AG04450 (cell line): ENCODE measurements around the gene PHF11. TPM values are rescaled to one million over a fixed set of nuclear protein-coding genes. Genes with fewer than 3 reads are reported as not detected.
"Not testable (repeated sequence)": the region's sequence is repeated elsewhere in the genome, so short reads cannot be mapped to it uniquely, and the experiment has no call there.

Experiments
- CTCF ChIA-PET: fragments of 300-600, 350-600 bp; formaldehyde crosslinking; extraction: SDS; loops from one replicate; lab custom pipeline; 2022; ENCODE audit warnings: antibody characterized with exemption, inconsistent platforms; lab: Charles Lee
- POLR2A ChIA-PET: fragments of 350-600 bp; formaldehyde crosslinking; extraction: SDS; loops from one replicate; lab custom pipeline; 2021; ENCODE audit warnings: antibody characterized with exemption, inconsistent platforms; lab: Yijun Ruan, JAX
- DNase-seq: peaks from one replicate; pipeline ENCODE4 v3.0.0-alpha.2; 2011; ENCODE audit warnings: low read depth, low spot score
- H3K27ac ChIP-seq: one replicate; pipeline ENCODE4 v1.5.1; 2012; ENCODE audit warnings: low read depth, low read length, control low read depth
- H3K27me3 ChIP-seq: one replicate; pipeline ENCODE4 v1.6.0; 2012; ENCODE audit warnings: low read length; ENCODE audit not compliant: control insufficient read depth, insufficient read depth
- H3K4me3 ChIP-seq: 2 replicates; pipeline ENCODE4 v1.5.1; 2011; ENCODE audit warnings: mild to moderate bottlenecking, low read depth, low read length, control low read depth
- H3K9me3 ChIP-seq: 2 replicates; pipeline ENCODE4 v1.5.1; 2012; ENCODE audit warnings: low read length; ENCODE audit not compliant: control insufficient read depth, insufficient read depth
- CTCF ChIP-seq: IDR thresholded peaks from 2 replicates; pipeline ENCODE4 v1.5.1; 2011; ENCODE audit warnings: low read depth, low read length, control low read depth, inconsistent platforms
- polyA plus RNA-seq: library from polyadenylated mRNA; depleted of rRNA; stranded (reverse); fragments of >200 nt; gene quantifications from 2 replicates; pipeline ENCODE4 v1.2.3, GENCODE V29; 2011

Gene PHF11
- polyA plus RNA-seq, 1 experiment, result 26.2 TPM

DNA sequence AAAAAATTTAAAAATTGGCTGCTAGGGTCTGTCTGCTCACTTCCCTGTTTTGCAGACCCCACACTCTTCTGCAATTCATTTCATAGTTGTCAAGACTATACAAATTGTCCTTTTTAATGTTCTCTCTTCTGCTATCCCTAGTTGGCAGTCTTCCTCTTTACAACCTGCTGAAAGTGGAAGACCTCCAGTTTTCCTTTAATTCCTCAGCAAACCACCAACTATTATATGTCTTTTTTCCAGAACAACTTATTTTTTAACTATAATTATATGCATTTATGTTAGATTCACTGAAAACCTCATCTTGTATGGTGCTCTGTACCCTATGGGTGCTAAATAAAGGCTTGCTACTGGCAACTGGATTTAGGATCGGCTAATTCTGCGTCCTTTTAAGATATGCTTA, 1.1 kb upstream of the PHF11 start:
- TF ChIP-seq CTCF, result no peak
- Histone ChIP-seq H3K27ac (no peak overlapping the region), H3K4me3 (no peak overlapping the region), H3K27me3 (no peaks in the 10 kb centered on the region), H3K9me3 (no peaks in the 10 kb centered on the region; the same call in 1 of the 2 replicates)
- ChIA-PET CTCF (no interaction called here), POLR2A (interaction anchor here (3.0 kb wide), 1 partner anchor 50 kb away, joined by 22 read pairs; the partner anchor contains the start of genes CAB39L and SETDB2)
- DNase-seq, result no peak

- DNase-seq, H3K27ac ChIP-seq, H3K9me3 ChIP-seq, H3K4me3 ChIP-seq, H3K27me3 ChIP-seq, CTCF ChIA-PET: not testable (repeated sequence)
- POLR2A ChIA-PET, result interaction anchor here (0.7 kb wide), 1 partner anchor 730 kb away, joined by 4 read pairs; no protein-coding TSS in a partner anchor
Measured at GRCh38 chr13:49496837-49497236, 1.1 kb downstream of the PHF11 start.

GRCh38 chr13:49497272-49497671, 1.5 kb downstream of the PHF11 start:
- Histone ChIP-seq H3K9me3 (no peaks in the 10 kb centered on the region; the same call in 1 of the 2 replicates), H3K4me3 (no peak overlapping the region), H3K27me3 (no peaks in the 10 kb centered on the region), H3K27ac (no peak overlapping the region)
- POLR2A ChIA-PET, result no interaction called here
- TF ChIP-seq CTCF, result no peak
- DNase-seq, result no peak
- CTCF ChIA-PET, result no interaction called here

- CTCF ChIA-PET, result no interaction called here
- H3K4me3 ChIP-seq, result no peak overlapping the region
- DNase-seq, result no peak
- no peak overlapping the region for H3K27ac ChIP-seq
- no peak for TF ChIP-seq CTCF
- H3K9me3 ChIP-seq, result no peaks in the 10 kb centered on the region; the same call in 1 of the 2 replicates
- POLR2A ChIA-PET, result no interaction called here
- no peaks in the 10 kb centered on the region for H3K27me3 ChIP-seq
Measured at GRCh38 chr13:49498206-49498605, 2.5 kb downstream of the PHF11 start.

- ChIA-PET CTCF (interaction anchor here (0.6 kb wide), 1 partner anchor 191 kb away, joined by 3 read pairs; no protein-coding TSS in a partner anchor), POLR2A (interaction anchor here (0.7 to 0.9 kb wide), 2 partner anchors 113 to 314 kb away, joined by 4 to 7 read pairs; no protein-coding TSS in a partner anchor)
- Histone ChIP-seq H3K27ac (peak overlapping the region; percentile 82), H3K9me3 (no peaks in the 10 kb centered on the region; the same call in 1 of the 2 replicates), H3K4me3 (peak overlapping the region; percentile 7), H3K27me3 (no peaks in the 10 kb centered on the region)
- TF ChIP-seq CTCF, result no peak
- peak; percentile 71 for DNase-seq
Measured at GRCh38 chr13:49499889-49500660, 4.3 kb downstream of the PHF11 start.
